Naive B cell (primary cell): ENCODE measurements around the gene MORN2. TPM values are rescaled to one million over a fixed set of nuclear protein-coding genes. Genes with fewer than 3 reads are reported as not detected.

ENCODE experiments used
- ATAC-seq, 2 donors: fragments of 150-1000 bp; cut with Tn5 transposase; 2 replicates each; pipeline ENCODE4 v1.10.0; 2021; ENCODE audit warnings: low read depth in 2 of 2, mild to moderate bottlenecking in 2 of 2, moderate library complexity in 2 of 2
- DNase-seq: peaks from one replicate; pipeline ENCODE4 v3.0.0; 2022
- H3K27ac Mint-ChIP-seq, 6 donors: one replicate each; pipeline ENCODE4 v1.8.0; 2020 to 2022; ENCODE audit warnings: mild to moderate bottlenecking in 6 of 6, mixed read lengths in 6 of 6, moderate library complexity in 5 of 6, inconsistent platforms in 2 of 6
- H3K27me3 Mint-ChIP-seq, 3 donors: one replicate each; pipeline ENCODE4 v1.8.0; 2021 to 2022; ENCODE audit warnings: mixed read lengths in 3 of 3, mild to moderate bottlenecking in 1 of 3
- H3K36me3 Mint-ChIP-seq, 2 donors: one replicate each; pipeline ENCODE4 v1.8.0; 2020 to 2022; ENCODE audit warnings: mixed read lengths in 2 of 2, inconsistent platforms in 1 of 2, mild to moderate bottlenecking in 1 of 2
- H3K4me1 Mint-ChIP-seq, 3 donors: one replicate each; pipeline ENCODE4 v1.8.0; 2020 to 2022; ENCODE audit warnings: mixed read lengths in 3 of 3, inconsistent platforms in 1 of 3, mild to moderate bottlenecking in 1 of 3, moderate library complexity in 1 of 3
- H3K4me3 Mint-ChIP-seq, 8 donors: one replicate each; pipeline ENCODE4 v1.8.0; 2020 to 2022; ENCODE audit warnings: mild to moderate bottlenecking in 8 of 8, mixed read lengths in 8 of 8, moderate library complexity in 8 of 8, inconsistent platforms in 2 of 8
- H3K9me3 Mint-ChIP-seq, 7 donors: one replicate each; pipeline ENCODE4 v1.8.0; 2020 to 2022; ENCODE audit warnings: mixed read lengths in 7 of 7, mild to moderate bottlenecking in 5 of 7, inconsistent platforms in 2 of 7, moderate library complexity in 1 of 7
- polyA plus RNA-seq, 6 donors: library from polyadenylated mRNA; unstranded; fragments of 300-500 nt; fragmentation: Illumina TruSeq; gene quantifications; one replicate each; pipeline ENCODE4 v1.2.3, GENCODE V29; 2021; ENCODE audit warnings: low read depth in 6 of 6

MORN2 gene
- polyA plus RNA-seq, 6 donors from 2014 or later = 7.8 to 21.6 (median 11.4) TPM

DNA sequence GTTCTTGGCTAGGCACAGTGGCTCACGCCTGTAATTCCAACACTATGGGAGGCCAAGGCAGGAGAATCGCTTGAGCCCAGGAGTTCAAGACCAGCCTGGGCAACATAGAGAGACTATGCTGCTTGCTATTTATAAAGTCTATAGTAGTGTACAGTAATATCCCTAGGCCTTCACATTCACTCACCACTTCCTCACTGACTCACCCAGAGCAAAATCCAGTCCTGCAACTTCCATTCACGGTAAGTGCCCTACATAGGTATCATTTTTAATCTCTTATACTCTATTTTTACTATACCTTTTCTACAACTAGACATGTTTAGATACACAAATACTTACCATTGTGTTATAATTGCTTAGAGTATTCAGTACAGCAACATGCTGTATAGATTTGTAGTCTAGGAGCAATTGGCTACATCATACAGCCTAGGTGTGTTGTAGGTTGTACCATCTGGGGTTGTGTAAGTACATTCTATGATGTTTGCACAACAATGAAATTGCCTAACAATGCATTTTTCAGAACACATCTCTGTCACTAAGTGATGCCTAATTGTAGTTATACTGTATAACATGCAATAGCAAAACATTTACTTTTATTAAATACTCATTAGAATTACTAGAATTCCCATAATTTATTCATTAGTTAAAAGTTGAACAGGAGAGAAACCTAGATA is 8.9 kb upstream of the MORN2 start:
- Mint-ChIP-seq H3K4me1 (peaks cover 0 to 4% (median 0%) of the 10 kb centered on the region in 3 donors), H3K9me3 (peaks cover 5 to 14% (median 10%) of the 10 kb centered on the region in 7 donors), H3K27ac (peak overlapping the region in 2 of 6 donors; percentile 4 to 37), H3K27me3 (no peaks in the 10 kb centered on the region), H3K36me3 (peaks cover 37 to 50% of the 10 kb centered on the region in 2 donors), H3K4me3 (no peak overlapping the region)
- DNase-seq = no peak
- no peak for ATAC-seq

DNA sequence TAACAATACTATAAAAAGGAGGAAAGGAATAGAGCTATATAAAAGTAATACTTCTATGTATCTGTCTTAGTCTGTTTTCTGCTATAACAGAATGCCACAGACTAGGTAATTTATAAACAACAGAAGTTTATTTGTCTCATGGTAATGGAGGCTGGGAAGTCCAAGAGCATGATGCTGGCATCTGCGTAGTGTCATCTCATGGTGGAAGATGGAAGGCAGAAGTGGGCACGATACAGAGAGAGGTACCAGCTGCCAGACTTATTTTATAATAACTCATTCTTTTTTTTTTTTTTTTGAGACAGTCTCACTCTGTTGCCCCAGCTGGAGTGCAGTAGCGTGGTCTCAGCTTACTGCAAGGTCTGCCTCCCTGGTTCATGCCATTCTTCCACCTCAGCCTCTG is 4.3 kb upstream of the MORN2 start:
- peak overlapping the region in 1 of 8 donors; percentile 72 for H3K4me3 Mint-ChIP-seq
- no peaks in the 10 kb centered on the region for H3K27me3 Mint-ChIP-seq
- DNase-seq = no peak
- H3K9me3 Mint-ChIP-seq = peaks cover 6 to 22% (median 12%) of the 10 kb centered on the region in 7 donors
- H3K36me3 Mint-ChIP-seq = peaks cover 35 to 41% of the 10 kb centered on the region in 2 donors
- peaks cover 18 to 25% (median 18%) of the 10 kb centered on the region in 3 donors for H3K4me1 Mint-ChIP-seq
- no peak overlapping the region for H3K27ac Mint-ChIP-seq
- ATAC-seq = no peak

- DNase-seq (no peak), ATAC-seq (no peak)
- Mint-ChIP-seq H3K36me3 (peaks cover 24 to 34% of the 10 kb centered on the region in 2 donors), H3K4me1 (peaks cover 22 to 29% (median 22%) of the 10 kb centered on the region in 3 donors), H3K4me3 (peak overlapping the region in 4 of 8 donors; percentile 2 to 98 (median 78)), H3K9me3 (peaks cover 6 to 22% (median 12%) of the 10 kb centered on the region in 7 donors), H3K27ac (peak overlapping the region in 1 of 6 donors; percentile 4), H3K27me3 (no peaks in the 10 kb centered on the region)
Observed at GRCh38 chr2:38873763-38874162, 2.0 kb upstream of the MORN2 start.

GRCh38 chr2:38875227-38875575 is 575 bp upstream of the MORN2 start:
- no peak for DNase-seq
- Mint-ChIP-seq H3K27ac (peak overlapping the region; percentile 92 to 96 (median 94)), H3K4me3 (peak overlapping the region; percentile 89 to 99 (median 98)), H3K27me3 (no peaks in the 10 kb centered on the region), H3K4me1 (peaks cover 18 to 29% (median 22%) of the 10 kb centered on the region in 3 donors), H3K9me3 (peaks cover 2 to 16% (median 7%) of the 10 kb centered on the region in 7 donors), H3K36me3 (peaks cover 15 to 21% of the 10 kb centered on the region in 2 donors)
- peak in 1 of 2 donors; percentile 0 for ATAC-seq

DNA sequence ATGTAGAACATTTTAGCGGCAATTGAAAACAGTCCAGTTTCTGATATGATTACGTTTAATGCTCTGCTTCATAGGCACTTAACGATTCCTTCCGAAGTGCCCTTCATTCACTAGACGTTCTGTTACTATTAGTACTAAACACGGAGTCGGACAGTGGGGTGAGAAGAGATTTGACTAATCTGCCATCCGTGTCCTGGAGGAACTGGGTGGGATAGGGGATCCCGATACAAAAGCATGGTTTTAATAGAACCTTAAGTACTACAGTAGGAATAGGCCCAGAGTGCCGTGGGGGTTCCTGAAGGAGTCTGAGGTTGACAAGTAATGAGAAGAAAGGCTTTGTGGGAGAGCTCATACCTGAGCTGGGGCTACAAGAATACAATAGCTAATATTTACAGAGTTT is 631 bp downstream of the MORN2 start:
- peak overlapping the region; percentile 89 to 99 (median 98) for H3K4me3 Mint-ChIP-seq
- peaks cover 11 to 15% of the 10 kb centered on the region in 2 donors for H3K36me3 Mint-ChIP-seq
- DNase-seq = no peak
- no peak for ATAC-seq
- H3K27me3 Mint-ChIP-seq = no peaks in the 10 kb centered on the region
- peak overlapping the region in 5 of 6 donors; percentile 92 to 96 (median 94) for H3K27ac Mint-ChIP-seq
- peaks cover 0 to 11% (median 5%) of the 10 kb centered on the region in 7 donors for H3K9me3 Mint-ChIP-seq
- H3K4me1 Mint-ChIP-seq = peaks cover 18 to 29% (median 22%) of the 10 kb centered on the region in 3 donors

DNA sequence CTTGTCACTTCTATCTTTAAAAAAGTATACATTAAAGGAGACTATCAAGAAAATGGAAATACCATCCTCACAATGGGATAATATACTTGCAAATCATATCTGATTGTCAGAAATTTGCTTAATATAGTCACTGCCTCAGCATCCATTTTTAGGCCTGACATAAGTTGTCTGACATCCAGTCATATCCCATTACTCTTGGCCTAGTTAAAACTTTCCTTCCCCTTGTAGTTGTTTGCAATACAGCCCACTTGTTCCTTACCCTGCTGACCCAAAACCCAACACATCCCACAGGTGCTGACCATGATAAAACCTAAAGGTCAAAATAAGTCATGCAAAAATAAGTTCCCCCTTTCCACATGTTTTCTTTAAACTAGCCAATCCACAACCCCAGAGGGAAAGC is 10.3 kb downstream of the MORN2 start:
- Mint-ChIP-seq H3K27me3 (no peaks in the 10 kb centered on the region), H3K36me3 (no peaks in the 10 kb centered on the region), H3K4me3 (peak overlapping the region in 1 of 8 donors; percentile 5), H3K27ac (no peak overlapping the region), H3K9me3 (peaks cover 0 to 5% (median 2%) of the 10 kb centered on the region in 7 donors), H3K4me1 (no peaks in the 10 kb centered on the region)
- ATAC-seq (no peak), DNase-seq (no peak)

- no peaks in the 10 kb centered on the region for H3K36me3 Mint-ChIP-seq
- peaks cover 0 to 5% (median 2%) of the 10 kb centered on the region in 7 donors for H3K9me3 Mint-ChIP-seq
- H3K27me3 Mint-ChIP-seq = no peaks in the 10 kb centered on the region
- no peak overlapping the region for H3K27ac Mint-ChIP-seq
- H3K4me1 Mint-ChIP-seq = no peaks in the 10 kb centered on the region
- no peak for DNase-seq
- no peak for ATAC-seq
- H3K4me3 Mint-ChIP-seq = no peak overlapping the region
Observed at GRCh38 chr2:38887347-38887746, 11.6 kb downstream of the MORN2 start.

GRCh38 chr2:38887902-38888554 is 12.3 kb downstream of the MORN2 start:
- Mint-ChIP-seq H3K27ac (no peak overlapping the region), H3K27me3 (no peaks in the 10 kb centered on the region), H3K9me3 (peaks cover 0 to 5% (median 2%) of the 10 kb centered on the region in 7 donors), H3K4me1 (no peaks in the 10 kb centered on the region), H3K4me3 (no peak overlapping the region), H3K36me3 (no peaks in the 10 kb centered on the region)
- no peak for DNase-seq
- no peak for ATAC-seq

GRCh38 chr2:38889045-38889444 is 13.3 kb downstream of the MORN2 start:
- Mint-ChIP-seq H3K4me3 (no peak overlapping the region), H3K9me3 (peaks cover 0 to 5% (median 2%) of the 10 kb centered on the region in 7 donors), H3K36me3 (no peaks in the 10 kb centered on the region), H3K27ac (no peak overlapping the region), H3K27me3 (no peaks in the 10 kb centered on the region), H3K4me1 (no peaks in the 10 kb centered on the region)
- ATAC-seq (no peak), DNase-seq (no peak)

- no peaks in the 10 kb centered on the region for H3K36me3 Mint-ChIP-seq
- DNase-seq (no peak), ATAC-seq (no peak)
- no peak within 1 kb of the TSS for H3K4me3 Mint-ChIP-seq
- peaks cover 0 to 5% (median 2%) of the 10 kb centered on the region in 7 donors for H3K9me3 Mint-ChIP-seq
- H3K4me1 Mint-ChIP-seq = no peaks in the 10 kb centered on the region
- H3K27ac Mint-ChIP-seq = no peak within 1 kb of the TSS
- no peaks in the 10 kb centered on the region for H3K27me3 Mint-ChIP-seq
Observed at GRCh38 chr2:38889575-38889974, 13.8 kb downstream of the MORN2 start, which contains the start of gene ARHGEF33. Gene ARHGEF33, plus strand, starts transcription at chr2:38889875. Its CDS starts 29,573 bp downstream, at chr2:38919448.

GRCh38 chr2:38892819-38893218 is 17.0 kb downstream of the MORN2 start:
- DNase-seq (no peak), ATAC-seq (no peak)
- peaks cover 0 to 6% (median 5%) of the 10 kb centered on the region in 3 donors for H3K27me3 Mint-ChIP-seq
- H3K9me3 Mint-ChIP-seq = peaks cover 0 to 5% (median 2%) of the 10 kb centered on the region in 7 donors
- H3K4me3 Mint-ChIP-seq = no peak overlapping the region
- no peaks in the 10 kb centered on the region for H3K4me1 Mint-ChIP-seq
- no peaks in the 10 kb centered on the region for H3K36me3 Mint-ChIP-seq
- no peak overlapping the region for H3K27ac Mint-ChIP-seq

GRCh38 chr2:38898256-38898655 is 22.5 kb downstream of the MORN2 start:
- H3K27ac Mint-ChIP-seq = no peak overlapping the region
- no peaks in the 10 kb centered on the region for H3K4me1 Mint-ChIP-seq
- no peaks in the 10 kb centered on the region for H3K36me3 Mint-ChIP-seq
- no peak for ATAC-seq
- no peak for DNase-seq
- H3K4me3 Mint-ChIP-seq = no peak overlapping the region
- H3K9me3 Mint-ChIP-seq = peaks cover 0 to 2% (median 0%) of the 10 kb centered on the region in 7 donors
- H3K27me3 Mint-ChIP-seq = peaks cover 5 to 11% (median 11%) of the 10 kb centered on the region in 3 donors

DNA sequence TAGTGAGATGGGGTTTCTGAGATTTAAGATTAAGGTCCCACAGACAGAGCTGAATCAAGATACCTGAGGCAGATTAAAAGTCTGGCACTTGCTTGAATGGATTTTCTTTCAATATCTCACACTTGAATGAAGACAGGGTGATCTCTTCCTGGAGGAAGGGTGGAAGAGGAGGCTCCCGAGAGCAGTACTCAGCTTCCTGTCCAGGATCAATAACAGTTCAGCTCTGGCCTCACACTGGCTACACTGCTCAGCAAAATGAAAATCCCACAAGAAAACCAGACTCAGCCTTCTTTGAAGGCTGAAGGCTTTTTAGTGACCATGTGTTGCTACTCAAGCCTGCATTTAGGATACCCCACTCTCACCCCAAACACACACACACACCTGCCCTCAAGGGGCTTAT is 24.9 kb downstream of the MORN2 start:
- no peaks in the 10 kb centered on the region for H3K36me3 Mint-ChIP-seq
- H3K4me1 Mint-ChIP-seq = no peaks in the 10 kb centered on the region
- H3K4me3 Mint-ChIP-seq = no peak overlapping the region
- peaks cover 5 to 11% (median 11%) of the 10 kb centered on the region in 3 donors for H3K27me3 Mint-ChIP-seq
- DNase-seq = no peak
- H3K9me3 Mint-ChIP-seq = peaks cover 0 to 2% (median 0%) of the 10 kb centered on the region in 7 donors
- no peak overlapping the region for H3K27ac Mint-ChIP-seq
- no peak for ATAC-seq

DNA sequence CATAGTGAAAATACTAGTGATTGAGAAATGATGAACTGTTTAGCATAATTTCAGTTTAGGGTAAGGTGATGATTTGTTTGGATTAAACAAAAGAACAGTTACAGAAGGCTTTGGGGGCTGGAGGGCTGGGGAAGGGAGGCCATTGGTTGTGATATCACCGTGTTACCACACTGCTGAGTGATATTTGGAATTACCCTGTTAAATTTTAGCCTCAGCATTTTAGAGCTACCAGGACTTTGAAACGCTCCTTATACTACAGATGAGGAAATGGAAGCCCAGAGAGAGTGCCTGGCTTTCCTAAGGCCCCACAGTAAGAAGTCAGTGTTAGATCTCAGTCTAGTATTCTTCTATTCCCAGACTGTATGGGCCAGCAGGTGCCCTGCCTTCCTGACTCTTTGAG is 29.5 kb downstream of the MORN2 start:
- no peaks in the 10 kb centered on the region for H3K36me3 Mint-ChIP-seq
- no peaks in the 10 kb centered on the region for H3K4me1 Mint-ChIP-seq
- DNase-seq (no peak), ATAC-seq (no peak)
- no peaks in the 10 kb centered on the region for H3K9me3 Mint-ChIP-seq
- H3K27ac Mint-ChIP-seq = no peak overlapping the region
- no peak overlapping the region for H3K4me3 Mint-ChIP-seq
- H3K27me3 Mint-ChIP-seq = peaks cover 0 to 4% (median 2%) of the 10 kb centered on the region in 3 donors
